HG03039 (cell line): Measurements from ENCODE around the gene SHPK.
"Not testable (repeated sequence)": the region's sequence is repeated elsewhere in the genome, so short reads cannot be mapped to it uniquely, and the experiment has no call there.

ENCODE experiments used
- ATAC-seq: cut with Tn5 transposase; IDR thresholded peaks from one replicate; pipeline ENCODE4 v1.9.1; 2021; ENCODE audit warnings: mild to moderate bottlenecking, moderate library complexity; ENCODE audit not compliant: unreplicated experiment

SHPK gene

DNA sequence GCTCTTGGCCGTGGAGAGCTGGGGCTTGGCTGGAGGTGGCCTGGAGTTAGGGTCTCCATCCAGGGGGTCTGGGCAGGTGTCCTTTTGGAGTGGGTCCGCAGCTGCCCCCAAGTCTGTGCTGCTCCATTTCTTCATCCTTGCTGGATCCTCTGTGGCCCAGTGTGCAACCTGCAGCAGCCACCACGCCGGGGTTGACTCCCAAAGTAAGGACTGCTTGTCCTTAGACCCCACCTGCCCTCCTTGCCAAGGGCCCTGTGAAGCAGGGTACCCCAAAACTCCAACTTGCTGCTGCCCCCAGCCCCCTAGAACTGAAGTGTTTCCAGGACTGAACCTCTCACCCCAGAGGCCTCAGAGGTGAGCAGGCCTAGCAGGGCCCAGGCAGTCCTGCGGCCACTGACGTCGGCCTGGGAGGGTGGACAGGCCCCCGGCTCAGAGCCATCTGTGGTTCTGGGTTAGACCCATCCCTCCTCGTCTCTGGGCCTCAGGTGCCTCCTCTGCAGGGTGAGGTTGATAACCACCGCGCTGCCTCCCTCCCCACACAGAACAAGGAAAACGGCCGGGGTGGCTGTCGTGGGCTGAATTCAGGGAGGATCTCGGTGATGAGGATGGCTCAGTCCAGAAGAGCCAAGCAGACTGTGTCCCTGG lies 43.7 kb downstream of the SHPK start:
- ATAC-seq = no peak

DNA sequence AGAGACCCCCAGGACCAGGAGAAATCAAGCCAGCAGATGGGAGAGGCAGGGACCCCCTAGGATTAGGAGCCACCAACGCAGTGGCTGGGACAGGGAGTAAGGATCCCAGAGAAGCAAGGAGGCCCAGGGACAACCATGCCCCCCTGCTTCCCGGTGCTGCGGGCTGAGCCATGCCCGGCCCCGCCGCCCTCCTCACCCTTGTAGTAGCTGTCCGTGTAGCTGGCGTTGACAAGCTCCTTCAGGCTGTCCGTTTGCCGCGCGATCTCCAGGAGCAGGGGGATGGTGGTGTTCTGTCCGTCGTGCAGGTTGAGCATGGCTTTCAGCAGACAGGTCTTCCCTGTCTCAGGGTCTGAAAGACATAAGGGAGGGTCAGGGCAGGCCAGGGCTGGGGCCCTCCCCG lies 45.3 kb downstream of the SHPK start:
- ATAC-seq = no peak

DNA sequence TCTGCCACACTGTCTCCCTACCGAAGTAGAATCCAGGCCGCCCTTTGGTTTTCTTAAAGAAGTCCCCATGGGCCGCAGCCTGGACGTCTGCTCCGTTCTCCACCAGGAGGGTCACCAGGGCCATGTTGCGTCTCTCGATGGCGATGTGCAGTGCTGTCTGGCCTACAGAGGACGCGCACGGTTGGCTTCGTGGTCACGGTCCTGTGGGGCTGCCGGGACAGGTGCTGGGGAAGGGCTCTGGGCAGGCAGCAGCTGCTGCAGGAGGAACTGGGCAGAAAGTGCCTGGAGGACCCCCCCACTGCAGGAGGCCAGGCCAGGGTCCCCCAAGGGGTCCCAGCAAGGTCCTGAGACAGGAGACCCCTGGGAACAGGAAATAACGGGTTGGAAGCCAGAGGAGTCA lies 45.8 kb downstream of the SHPK start:
- ATAC-seq = no peak

DNA sequence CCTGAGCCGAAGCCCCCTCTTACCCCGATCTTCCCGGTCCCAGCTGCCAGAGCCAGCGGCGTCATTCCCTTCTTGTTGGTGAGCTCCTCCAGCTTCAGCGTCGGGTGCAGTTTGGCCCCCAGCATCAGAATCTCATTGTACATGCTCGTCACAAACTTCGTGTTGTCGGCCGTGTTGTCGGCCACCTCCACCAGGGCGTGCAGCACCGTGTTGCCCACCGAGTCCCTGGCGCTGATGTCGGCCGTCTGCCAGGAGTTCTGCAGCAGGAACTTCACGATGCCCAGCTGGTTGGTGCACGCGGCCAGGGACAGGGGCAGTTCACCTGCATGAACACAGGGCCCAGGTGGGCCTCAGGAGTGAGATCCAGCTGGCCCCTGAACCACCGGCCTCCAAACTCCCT lies 46.3 kb downstream of the SHPK start:
- no peak for ATAC-seq

DNA sequence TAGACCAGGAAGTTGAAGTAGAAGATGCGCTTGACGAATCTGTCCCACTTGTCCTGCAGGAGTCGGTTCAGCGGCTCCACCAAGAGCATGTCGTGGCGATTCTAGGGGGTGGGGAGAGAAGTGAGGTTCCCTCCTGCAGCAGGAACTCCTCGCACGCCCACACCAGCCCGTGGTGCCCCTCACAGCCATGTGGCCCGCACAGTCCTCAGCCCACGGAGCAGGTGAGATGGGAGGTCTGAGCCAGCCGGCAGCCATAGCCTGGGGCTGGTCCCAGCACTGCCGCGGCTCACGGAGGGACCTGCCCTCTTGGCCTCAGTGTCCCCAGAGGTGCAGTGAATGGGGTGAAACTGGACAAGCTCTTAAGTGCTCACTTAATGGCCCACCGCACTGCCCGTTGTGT lies 50.2 kb downstream of the SHPK start:
- ATAC-seq = no peak

DNA sequence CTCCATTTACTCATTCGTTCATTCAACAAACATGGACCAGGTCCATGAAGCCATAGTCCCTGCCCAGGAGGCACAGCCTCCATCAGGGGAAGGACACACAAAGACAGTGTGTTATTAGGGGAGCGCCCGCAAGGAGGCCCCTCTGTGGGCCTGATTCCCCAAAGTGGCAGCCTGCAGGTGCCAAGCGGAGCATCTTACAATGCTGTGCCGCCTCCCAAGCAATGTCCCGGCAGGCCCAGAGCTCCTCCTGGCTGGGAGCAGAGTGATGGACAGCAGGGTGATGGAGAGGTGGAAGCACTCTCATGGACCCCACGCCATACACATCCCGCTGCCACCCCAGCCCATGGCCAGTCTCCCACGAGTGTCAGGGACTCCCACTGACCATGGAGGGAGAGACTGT lies 52.6 kb downstream of the SHPK start:
- ATAC-seq = no peak

DNA sequence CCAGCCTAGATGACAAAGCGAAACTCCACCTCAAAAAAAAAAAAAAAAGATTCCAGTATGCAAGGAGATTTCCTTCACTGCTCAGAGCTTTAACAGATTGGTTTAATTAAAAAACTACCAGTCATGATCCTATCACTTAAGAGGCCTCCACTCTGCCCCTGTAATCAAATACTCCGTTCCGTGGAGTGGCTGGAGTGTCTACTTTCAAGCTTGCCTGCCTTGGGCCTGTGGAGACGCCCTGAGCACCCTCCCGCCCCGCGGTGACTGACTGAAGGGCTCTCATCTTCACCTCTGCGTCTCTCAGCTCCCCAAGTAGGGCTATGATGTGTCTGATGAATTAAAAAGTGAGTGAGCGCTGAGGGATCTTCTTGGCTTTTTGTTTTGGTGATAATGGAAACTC lies 53.1 kb downstream of the SHPK start:
- ATAC-seq = no peak

DNA sequence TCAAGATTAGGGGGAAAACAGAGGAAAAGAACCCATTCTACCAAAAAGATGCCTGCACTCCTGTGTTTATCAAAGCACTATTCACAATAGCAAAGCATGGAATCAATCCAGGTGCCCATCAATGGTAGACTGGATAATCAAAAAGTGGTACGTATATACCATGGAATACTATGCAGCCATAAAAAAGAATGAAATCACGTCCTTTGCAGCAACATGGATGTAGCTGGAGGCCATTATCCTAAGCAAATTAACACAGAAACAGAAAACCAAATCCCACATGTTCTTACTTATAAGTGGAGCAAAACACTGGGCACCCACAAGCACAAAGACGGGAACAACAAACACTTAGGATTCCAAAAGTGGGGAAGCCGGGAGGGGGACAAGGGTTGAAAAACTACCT lies 57.4 kb downstream of the SHPK start:
- ATAC-seq = not testable (repeated sequence)

DNA sequence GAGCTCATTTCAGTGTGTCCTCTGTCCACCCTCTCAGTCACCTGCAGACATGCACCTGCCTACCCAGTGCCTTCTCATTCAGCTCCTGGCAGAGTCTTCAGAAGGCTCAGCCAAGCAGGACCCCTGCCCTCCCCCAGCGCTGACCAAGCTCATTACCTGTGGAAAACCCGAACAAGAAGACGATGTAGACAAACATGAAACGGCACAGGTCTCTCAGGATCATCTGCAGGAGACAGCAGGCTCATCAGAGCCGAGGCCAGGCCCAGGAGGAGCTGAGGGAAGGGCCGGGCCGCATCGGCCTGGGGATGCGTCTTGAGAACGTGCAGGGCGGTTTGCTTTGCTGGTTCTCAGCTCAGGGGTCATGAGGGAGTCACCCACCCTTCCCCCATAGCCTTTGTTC lies 59.1 kb downstream of the SHPK start:
- no peak for ATAC-seq

DNA sequence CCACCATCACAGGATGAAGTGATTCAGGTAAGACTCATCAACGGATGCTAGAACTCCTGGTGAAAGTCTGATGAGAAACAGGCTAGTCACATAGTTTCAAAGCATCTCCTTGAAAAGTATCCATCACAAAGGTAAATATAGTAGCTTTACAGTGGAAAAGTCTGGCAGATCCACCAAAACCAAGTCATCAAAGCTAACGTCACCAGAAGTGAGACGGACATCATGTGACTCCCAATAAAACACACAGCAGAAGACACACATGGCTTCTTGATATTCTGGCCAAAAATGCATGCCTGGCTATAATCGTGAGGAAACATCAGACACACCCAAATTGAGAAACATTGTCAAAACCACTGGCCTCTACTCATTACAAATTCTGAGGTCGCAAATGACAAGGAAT lies 60.5 kb downstream of the SHPK start:
- ATAC-seq = no peak

DNA sequence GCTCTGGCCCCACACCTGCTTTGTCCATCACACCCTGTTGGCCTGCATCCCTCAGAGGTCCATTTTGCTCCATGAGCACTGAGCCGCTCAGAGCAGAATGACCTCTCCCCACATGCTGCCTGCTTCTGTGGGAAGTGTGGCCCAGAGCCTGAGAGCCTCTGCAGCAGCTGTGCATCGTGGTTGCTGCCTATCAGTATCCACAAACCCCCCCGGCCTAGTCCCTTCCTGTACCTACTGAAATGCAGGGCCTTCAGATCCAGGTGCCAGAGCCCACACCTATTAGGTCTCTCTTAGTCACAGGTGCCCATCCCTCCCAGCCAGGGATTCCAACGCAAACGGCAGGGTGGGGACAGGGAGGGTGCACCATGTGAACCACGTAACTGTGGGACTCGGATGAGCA lies 61.8 kb downstream of the SHPK start:
- no peak for ATAC-seq

DNA sequence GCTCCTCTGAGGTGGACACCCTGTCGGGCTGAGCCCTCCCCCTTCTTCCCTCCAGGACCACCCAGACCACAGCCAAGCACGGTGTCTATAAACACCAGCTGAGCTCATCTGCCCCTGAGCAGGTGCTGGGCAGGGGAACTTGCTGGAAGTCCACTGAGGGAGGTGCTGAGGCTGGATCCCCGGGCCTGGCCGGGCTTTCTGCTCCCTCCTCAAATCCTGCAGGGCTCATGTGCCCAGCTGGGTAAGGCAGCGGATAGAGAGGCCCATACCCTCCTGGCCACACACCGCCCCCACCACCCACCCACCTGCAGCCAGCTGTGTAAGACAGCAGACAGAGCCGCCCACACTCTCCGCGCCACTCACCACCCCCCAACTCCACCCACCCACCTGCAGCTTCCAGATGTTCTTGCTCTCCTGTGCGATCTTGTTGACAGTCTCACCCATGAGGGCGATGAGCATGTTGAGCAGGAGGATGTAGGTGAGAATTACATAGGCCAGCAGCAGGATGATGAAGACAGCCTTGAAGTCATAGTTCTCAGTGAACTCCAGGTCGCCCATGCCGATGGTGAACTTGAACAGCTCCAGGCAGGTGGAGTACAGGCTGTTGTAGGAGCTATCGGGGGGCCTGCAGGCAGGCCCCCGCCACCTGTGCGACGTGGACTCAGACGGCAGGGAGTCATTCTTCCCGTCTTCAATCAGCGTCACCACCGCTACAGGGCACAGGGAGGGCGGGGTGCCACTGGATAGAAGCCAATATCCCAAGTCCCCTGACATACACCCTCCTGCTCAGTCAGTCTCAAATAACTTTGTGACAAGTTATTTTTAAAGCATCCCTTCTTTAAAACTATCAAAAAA lies 62.6 kb downstream of the SHPK start:
- no peak for ATAC-seq

DNA sequence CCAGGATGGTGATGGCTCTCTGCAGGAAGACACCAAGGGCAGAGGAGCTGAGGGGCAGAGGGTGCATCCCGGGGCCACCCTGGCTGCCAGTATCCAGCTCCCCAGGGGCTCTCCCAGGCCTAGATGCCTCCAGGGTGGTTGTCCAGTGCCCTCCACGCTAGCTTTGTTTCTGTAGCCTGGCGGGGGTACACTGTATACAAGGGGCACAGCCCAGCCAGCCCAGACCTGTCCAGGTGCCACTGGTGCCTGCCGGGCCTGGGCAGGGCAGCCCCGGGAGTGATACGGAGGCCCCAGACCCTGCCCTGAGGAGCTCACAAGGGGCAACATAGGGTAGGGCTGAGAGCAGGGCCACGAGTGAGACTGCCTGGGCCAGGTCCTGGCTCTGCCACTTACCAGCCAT lies 63.8 kb downstream of the SHPK start:
- ATAC-seq = no peak

DNA sequence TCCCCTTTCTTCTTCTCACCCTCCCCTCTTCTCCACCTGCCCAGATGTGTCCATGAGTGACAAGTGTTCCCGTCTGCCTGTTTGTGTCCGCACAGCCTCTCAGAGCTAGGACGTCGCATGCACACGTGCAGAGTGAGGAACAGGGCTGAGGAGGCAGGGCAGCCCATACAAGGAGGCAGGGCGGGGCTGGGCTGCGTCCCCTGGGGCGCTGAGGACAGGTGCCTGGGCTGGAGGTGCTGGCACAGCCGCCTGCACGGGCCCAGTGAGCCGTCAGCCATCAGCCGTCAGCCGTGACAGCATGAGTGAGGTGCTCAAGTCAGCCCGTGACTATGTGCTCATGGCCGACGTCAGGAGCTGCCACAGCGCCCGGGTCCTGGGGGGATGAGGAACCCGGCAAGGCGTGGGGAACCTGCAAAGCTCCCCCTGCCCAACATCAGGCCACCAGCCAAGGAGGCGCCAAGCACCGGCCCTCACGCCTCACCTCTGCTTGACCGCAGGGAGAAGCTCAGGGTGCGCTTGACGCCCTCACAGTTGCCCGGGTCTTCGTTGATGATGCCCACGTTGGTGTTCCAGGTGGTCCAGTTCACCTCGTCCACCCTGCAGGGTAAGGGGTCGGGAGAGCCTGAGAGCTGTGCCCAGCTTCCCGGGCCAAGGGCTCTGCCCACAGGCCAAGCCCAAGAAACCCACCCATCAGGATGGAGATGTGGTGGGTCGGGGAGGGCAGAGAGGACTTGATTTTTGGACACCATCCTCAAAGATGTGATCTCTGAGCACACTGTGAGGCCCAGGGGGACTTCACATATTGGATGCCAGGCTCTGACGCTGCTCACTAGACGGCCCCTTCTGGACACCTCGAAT lies 64.8 kb downstream of the SHPK start:
- ATAC-seq = no peak

DNA sequence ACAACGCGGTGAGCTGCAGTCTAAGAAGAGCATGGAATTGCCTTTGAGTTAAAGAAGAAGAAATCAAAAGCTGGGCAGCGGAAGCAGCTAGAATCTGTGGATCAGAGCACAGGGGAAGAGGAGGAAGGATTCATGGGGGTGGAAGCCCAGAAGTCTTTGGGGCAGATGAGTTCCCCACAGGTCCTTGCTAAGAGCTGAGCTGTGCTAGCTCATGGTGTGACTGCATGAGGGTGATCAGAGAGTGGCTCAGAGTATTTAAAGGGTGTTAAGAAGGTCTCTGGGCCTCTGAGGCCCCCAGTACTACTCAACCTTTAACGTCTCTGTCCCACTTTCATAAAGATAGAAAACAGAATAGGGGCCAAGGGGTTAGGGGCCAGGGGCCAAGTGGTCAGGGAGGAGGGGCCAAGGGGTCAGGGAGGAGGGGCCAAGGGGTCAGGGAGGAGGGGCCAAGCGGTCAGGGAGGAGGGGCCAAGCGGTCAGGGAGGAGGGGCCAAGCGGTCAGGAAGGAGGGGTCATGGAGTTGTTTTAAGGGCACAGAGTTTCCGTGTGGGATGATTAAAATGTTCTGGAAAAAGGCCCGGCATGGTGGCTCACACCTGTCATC lies 66.4 kb downstream of the SHPK start:
- ATAC-seq = no peak

DNA sequence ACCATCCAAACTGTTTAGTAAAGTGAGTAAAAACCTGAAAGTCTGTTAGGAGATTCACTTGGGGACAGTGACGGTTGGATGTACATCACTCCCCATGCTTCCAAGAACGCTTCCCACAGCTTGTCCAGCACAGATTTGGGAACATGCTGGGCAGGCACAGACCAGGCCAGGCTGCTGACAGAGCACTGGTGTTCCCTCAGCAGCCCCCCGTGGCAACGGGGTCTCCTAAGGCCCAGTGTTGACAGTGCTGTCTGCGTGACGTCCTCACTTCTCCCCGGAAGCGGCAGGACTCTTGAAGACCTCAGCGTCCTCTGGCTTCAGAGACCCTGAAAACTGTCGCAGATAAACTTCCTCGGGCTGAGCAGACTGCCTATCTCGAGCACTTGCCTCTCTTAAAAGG lies 69.5 kb downstream of the SHPK start:
- no peak for ATAC-seq

DNA sequence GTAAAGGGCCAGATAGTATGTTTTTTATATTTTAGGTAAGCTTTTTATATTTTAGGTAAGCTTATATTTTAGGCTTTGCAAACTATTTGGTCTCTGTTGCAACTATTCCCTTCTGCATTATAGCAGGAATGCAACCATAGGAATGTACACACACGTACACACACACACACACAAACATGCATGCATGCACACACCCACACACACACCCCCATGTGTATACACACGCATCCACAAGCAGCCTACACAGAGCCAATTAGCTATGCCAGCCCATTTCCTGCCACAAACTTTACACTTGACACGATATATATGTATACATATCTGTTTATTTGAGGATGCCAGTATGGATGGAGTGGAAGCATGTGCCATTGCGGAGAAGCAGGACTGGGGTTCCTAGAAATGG lies 70.9 kb downstream of the SHPK start:
- no peak for ATAC-seq

DNA sequence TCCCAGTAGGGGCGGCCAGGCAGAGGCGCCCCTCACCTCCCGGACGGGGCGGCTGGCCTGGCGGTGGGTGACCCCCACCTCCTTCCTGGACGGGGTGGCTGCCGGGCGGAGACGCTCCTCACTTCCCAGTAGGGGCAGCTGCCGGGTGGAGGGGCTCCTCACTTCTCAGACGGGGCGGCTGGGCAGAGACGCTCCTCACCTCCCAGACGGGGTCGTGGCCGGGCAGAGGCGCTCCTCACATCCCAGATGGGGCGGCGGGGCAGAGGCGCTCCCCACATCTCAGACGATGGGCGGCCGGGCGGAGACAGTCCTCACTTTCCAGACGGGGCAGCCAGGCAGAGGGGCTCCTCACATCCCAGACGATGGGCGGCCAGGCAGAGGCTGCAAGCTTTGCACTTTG lies 71.8 kb downstream of the SHPK start:
- ATAC-seq = not testable (repeated sequence)

DNA sequence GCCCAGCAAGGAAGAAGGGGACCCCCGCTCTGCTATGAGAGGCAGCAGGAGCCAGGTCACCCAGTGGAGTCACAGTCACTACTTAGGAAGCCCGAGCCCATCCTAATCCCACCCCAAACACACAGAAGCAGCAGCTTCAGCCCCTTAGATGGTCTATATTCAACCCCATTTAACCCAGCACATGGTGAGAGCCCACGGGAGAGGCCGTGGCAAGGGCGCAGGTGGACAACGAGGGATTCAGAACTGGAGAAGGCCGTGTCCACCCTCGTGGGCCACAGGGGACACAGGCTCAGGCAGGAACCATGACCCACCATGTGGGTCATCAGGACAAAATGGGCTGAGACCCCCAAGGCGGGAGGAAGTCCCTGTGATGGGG lies 76.8 kb downstream of the SHPK start:
- ATAC-seq = no peak

DNA sequence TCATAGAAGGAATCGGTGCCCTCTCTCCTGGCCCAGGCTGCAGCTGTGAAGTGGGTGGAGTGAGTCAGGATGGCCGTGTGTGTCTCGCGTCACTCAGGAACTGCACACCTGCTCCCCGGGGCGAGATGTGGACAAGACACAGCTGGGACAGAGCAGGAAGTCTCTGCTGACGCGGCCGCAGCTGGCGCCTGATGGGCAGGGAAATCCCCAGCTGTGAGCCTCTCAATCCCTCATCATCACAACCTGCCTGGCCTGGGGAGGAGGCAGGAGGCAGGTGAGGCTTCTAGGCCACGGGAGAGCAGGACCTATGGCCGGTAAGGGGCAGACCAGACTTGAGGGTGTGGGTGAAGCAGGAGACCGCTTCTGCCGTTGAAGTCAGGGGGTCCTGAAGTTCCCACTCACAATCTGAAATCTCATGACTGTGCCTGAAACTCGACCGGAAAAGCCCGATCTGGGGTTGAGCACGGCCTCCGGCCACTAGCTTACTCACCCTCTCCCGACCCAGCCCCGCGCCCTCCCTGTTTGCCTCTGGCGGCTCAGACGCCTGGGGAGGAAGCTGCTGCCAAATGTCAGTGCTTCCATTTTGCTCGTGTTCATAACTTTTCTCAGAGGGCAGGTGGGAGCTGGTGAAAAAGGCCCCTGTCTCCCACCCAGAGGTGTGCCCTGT lies 77.3 kb downstream of the SHPK start:
- peak; percentile 68 for ATAC-seq
